Islet of Langerhans (tissue), 1 donor: Measurements from ENCODE around the gene H6PD.
A peak's percentile ranks its signal among the peaks of the same experiment; 100 is the strongest.

Experiments used
- FAIRE-seq: peaks from one replicate; lab custom pipeline; 2011; peaks lifted over from hg19 to GRCh38; lab: Jason Lieb, UNC

H6PD gene, protein sequence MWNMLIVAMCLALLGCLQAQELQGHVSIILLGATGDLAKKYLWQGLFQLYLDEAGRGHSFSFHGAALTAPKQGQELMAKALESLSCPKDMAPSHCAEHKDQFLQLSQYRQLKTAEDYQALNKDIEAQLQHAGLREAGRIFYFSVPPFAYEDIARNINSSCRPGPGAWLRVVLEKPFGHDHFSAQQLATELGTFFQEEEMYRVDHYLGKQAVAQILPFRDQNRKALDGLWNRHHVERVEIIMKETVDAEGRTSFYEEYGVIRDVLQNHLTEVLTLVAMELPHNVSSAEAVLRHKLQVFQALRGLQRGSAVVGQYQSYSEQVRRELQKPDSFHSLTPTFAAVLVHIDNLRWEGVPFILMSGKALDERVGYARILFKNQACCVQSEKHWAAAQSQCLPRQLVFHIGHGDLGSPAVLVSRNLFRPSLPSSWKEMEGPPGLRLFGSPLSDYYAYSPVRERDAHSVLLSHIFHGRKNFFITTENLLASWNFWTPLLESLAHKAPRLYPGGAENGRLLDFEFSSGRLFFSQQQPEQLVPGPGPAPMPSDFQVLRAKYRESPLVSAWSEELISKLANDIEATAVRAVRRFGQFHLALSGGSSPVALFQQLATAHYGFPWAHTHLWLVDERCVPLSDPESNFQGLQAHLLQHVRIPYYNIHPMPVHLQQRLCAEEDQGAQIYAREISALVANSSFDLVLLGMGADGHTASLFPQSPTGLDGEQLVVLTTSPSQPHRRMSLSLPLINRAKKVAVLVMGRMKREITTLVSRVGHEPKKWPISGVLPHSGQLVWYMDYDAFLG

DNA sequence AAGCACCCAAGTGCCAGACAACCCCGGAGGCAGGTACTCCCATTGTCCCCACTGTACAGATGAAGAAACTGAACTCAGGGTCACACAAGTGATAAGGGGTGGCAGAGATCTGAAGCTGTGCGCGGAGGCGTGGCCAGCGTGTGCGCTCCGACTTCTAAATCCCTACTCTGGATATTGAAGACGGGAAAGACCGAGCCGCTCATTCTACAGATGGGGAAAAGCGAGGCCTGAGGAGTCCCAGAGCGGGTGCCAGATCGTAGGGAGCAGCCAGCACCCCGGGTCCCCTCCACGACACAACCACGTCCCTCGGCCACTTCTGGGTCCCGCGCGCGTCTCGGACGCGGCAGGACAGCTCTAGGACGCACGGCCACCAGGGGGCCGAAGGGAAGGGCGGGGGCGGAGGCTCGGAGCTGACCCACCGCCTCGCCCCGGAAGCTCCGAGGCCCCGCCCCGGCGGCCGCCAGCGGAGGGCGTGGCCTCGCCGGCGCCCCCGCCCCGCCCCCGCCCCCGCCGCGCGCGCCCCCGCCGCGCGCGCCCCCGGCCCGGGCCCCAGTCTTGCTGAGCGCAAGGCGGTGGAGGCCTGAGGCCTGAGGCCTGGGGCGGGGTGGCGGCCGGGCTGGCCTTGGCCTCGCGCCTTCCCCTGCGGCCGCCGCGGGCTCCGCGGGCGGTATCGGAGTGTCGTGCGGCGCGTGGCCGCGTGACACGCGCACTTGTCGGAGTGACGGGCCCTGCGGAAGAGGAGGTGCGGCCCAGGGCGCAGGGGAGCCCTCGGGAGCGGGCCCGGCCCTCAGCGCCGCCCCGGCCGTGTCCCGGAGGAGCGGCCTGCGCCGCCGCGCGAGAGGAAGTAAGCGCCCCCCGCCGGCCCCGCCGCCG lies at the start of gene H6PD:
TSS of gene H6PD (plus strand) at position 552 of the 873 bp plus-strand sequence. CDS start 10,161 bp downstream, outside the sequence.
- no peak for FAIRE-seq

DNA sequence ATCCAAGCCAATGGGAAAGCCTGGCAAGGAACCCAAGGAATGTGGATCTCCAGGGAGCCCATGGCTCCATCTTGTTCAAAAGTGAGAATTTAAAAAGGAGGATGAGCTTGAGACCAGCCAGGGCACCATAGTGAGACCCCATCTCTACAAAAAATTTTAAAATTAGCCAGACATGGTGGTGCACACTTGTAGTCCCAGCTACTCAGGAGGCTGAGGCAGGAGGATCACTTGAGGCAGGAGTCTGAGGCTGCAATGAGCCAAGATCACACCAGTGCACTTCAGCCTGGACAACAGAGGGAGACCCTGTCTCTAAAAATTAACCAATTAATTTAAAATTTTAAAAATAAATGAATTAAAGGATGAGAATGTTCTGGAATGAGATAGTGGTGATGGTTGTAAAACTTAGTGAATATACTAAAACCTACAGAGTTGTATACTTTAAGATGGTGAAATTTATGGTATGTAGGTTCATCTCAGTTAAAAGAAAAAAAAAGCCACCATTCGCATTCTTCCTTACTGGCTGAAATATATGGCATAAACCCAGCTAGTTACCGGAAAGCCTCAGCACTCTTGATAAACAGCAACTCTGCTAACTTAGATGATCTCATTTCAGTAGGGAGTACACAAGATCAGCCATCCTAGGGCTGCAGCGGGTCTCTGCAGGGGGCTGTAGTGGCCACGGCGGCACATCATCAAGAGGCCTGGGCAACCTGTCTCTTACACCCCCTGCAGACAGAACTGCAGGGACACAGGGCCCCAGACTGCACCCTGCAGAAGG lies 48.3 kb upstream of the H6PD start:
- no peak for FAIRE-seq

DNA sequence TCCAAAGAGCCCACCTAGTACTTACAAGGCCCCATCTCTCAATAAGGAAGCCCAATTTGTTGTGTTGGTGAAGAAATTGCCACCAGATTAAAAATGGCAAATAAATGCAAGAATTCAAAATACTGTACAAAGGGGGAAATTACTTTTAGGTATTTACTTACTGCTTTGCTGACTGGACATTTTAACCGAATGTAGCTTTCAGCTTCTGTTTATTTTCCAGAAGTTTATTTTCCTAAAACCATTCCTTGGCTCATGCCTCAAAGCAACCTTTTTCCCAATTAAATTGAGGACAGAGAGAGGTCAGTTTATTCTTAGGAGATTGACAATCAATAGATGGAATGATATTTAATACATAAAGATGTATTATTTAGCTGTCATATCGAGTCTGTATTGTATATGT lies 47.6 kb upstream of the H6PD start:
- no peak for FAIRE-seq

DNA sequence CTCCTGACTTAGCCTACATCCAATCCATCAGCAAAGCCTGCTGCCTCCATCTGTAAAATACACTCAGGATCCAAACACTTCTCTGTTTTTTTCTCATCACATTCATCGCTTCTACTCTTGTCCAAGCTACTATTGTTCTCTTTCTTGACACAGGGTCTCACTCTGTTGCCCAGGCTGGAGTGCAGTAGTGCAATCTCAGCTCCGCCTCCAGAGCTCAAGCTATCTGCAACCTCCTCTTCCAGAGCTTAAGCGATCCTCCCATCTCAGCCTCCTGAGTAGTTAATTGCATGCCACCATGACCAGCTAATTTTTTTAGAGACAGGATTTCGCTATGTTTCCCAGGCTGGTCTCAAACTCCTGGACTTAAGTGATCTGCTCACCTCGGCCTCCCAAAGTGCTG lies 44.3 kb upstream of the H6PD start:
- no peak for FAIRE-seq

DNA sequence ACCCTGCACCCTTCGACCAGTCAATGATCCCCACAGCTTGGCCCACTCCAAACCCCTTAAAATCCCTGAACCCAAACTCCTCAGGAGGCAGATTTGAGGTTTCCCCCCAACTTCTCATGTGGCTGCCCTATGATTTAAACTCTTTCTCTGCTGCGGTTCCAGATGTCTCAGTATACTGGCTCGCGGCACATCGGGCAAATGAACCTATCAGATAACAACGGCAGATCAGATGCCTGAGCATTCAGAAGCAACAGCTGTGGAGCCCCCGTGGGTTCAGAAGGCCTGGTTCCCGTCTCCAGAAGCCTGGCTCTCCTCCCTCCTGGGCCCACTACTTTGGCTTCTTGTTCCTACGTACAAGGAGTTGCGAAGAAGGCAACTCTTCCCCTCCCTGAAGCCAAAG lies 43.3 kb upstream of the H6PD start:
- FAIRE-seq = no peak

DNA sequence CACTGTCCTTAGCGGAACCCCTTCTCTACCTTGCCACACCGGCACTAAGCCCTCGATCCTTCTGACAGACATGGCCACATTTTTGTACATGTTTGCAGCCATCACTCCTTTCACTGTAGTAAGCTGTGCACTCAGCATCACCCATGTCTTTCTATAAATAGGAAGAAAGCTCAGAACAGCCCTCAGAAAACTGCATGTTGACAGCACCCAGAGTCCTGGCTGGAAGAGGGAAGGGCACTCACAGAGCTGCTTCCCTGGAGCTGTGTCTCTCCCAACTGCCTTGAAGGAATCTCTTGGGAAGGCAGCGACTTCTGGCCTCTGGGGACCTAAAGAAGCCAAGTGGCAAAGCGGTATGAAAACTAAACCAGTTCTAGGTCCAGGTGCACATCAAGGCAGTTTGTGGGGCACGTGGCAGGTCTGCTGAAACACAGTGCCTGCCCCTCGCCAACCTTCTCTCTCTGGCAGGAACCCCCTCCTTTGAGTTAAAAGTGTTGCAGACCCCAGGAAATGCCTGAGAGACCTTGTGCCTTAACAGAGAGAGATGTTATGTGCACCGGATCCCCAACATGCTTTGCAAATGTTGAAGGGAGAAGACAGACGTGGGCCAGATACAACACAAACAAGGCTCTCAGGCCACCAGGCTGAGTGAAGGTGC lies 41.9 kb upstream of the H6PD start:
- FAIRE-seq = no peak

DNA sequence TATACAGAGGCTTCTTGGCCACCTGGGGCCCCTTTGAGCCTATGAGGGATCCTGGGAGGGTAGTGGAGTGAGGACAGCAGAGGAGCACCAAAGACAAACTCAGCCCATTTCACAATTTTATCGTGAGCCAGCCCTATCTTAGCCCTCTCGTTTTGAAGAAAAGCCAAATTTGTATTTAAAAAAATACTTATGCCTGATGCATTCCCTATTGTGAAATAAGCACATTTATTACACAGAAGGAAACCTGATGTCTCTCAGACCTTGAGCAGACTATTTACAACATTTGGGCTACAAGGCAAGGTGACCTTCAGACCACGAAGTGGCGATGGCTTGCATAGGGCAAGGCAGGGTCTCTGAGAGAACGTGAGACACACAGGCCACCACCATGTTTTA lies 41.3 kb upstream of the H6PD start:
- FAIRE-seq = no peak

DNA sequence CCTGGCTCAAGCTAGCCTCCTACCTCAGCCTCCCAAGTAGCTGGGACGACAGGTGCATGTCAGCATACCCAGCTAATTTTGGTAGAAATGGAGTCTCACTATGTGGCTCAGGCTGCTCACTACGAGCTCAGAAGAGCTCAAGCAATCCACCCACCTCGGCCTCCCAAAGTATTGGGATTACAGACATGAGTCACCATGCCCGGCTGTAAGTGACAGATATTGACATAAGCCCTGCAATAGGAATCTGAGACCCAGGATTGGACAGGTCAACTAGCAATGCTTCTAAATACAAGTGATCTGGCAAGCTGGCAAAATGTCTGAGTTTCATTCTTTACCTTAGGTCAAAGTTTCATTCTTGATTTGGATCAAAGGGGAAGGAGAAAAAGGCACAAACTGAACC lies 40.5 kb upstream of the H6PD start:
- no peak for FAIRE-seq

DNA sequence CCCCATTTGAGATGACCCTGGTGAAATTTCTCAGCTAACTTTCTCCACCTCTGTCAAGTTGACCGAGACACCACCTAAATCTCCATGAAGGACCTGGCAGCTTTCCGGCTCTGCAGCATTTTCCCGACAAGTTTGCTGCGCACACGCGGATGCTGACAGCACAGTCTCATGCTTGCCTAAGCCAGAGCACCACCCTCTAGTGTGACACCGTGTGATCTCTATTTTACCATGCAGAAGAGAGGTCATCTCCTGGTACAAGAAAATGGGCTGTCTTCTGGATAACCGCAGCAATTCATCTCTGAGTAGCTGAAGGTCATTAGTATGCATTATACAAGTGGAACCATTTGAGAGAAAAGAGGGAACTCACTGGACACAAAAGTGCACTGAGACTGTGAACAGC lies 38.9 kb upstream of the H6PD start:
- no peak for FAIRE-seq

DNA sequence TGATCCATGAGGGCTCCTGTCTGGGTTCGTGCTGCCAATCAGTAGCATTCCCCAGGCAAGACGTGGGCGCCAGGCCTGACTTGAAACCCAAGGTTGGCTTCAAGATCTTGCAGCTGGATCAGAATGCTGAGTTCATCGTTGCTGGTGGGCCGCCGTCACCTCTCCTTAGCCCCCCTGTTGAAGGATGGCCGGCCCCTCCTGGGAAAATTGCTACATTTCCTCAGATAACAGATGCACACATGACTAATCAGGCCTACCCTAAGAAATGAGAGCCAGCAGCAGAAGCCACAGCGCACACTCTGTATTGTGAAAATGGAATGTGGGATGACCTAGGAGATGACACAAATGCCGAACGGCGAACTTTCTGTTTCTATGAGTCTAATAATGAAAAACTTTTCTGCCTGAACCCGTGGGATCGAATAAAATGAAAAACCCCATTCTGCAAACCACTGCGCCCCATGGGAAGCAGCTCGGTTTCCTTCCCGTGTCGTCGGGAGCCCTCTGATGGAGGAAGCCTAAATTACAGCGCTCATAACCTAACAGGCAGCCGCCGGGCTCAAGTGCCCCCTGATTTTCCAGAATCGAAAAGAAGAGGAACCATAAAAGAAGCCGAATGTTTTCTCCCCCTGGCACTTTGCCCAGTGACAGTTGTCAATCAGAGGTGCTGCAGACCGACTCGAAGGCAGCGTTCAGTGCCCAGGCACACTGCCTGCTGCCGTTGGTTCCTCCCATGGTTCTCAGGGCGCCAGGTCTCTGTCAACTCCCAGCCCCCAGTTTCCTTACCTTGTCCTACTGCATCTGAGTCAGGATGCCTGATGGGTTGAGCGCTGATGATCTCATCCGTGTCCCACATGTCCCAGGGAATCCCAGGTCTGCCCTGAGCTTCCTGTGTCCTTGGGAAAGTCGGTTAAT lies 38.2 kb upstream of the H6PD start:
- peak; percentile 55 for FAIRE-seq

DNA sequence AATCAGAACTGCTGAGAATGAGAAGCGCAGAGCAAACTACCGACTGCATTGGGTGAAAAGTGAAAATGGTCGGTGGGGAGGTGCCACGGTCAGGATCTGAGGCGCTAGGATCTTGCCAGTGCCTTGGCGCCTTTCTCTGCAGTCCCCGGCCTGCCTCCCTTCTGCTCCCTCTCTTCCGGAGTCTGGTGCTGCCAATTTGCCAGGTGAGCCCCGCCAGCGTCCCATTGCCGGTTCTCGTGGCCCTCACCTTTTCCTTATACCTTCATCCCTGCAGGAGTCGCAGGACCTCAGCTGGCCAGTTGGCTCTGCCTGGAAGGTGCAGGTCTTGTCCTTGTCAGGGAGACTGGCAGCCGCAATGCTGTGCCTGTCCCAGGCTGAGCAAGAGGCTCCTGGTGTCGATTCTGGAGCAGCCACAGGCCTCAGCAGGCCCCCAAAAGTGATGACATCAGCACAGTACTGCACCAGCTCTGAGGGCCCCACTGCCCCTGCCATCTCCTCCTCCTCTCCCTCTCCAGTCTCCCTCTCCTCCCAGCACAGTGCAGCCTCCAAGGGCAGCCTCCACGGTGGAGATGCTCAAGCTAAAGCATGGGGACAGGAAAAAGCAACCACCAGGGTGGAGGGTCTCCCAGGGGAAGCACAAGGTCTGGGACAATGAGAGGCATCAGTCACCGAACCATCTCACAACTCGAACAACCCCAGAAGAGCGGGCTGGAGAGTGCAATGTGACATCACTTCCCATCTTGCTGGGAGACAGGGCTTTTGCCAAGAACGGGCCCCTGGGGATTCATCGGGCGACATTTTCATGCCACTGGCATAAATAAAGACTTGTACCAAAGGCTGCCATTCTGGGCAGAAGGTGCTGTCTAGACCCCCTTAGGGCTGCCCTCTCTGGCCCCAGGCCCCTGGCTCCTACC lies 37.1 kb upstream of the H6PD start:
- FAIRE-seq = no peak

DNA sequence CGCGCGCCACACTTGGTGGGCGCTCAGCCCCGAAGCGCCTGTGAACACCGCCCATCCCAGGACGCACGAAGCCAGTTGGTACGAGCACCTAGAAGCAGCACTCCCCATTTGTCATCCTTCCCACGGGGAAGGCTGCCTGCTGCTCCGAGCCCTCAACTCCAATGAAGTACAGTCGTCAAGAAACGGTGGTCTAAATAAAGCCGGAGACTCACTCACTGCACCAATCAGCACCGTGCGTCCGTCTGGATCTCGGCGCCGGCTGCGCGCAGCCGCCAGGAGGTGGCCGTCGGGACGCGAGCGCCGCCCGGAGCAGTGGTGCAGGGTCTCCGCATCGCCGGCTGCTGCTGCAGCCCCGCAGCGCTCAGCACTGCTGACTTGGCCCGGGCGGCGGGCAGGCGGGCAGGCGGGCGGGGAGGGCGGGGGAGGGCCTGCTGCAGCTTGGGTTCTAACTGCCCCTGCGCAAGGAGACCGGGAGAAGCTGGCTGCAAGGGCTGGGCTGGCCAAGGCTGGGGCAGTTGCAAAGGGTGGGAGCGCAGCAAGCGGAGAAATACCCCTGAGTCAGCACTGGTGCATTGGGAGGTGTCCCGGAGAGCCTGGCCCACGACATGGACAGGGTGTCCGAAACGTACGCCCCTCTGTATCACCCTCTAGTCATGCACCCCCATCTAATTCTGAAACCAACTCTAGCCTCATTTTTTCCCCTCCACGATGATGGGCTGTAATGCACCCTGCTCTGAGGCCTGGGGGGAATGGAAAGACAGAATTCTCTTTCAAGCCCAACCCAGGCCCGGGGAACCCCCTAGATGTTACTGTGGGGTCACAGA lies 35.8 kb upstream of the H6PD start:
- no peak for FAIRE-seq

DNA sequence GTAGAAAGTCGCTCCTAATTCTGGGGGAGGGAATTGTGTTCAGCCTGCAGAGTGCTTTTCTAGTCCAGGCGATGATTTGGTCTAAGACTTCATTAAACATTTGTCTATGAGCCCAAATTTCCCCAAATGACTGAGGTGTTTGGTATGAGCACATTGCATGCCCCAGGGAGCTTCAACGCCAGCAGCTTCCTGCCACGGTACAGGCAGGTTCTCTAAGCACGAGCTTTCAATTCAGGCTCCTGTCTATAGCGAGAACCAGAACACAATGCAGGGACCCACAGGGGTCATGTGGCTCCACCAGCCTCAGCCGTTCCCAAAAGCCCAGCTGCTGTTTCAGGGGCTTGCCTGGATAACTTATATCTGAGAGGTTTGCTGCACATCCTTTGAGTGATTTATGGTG lies 34.1 kb upstream of the H6PD start:
- no peak for FAIRE-seq

DNA sequence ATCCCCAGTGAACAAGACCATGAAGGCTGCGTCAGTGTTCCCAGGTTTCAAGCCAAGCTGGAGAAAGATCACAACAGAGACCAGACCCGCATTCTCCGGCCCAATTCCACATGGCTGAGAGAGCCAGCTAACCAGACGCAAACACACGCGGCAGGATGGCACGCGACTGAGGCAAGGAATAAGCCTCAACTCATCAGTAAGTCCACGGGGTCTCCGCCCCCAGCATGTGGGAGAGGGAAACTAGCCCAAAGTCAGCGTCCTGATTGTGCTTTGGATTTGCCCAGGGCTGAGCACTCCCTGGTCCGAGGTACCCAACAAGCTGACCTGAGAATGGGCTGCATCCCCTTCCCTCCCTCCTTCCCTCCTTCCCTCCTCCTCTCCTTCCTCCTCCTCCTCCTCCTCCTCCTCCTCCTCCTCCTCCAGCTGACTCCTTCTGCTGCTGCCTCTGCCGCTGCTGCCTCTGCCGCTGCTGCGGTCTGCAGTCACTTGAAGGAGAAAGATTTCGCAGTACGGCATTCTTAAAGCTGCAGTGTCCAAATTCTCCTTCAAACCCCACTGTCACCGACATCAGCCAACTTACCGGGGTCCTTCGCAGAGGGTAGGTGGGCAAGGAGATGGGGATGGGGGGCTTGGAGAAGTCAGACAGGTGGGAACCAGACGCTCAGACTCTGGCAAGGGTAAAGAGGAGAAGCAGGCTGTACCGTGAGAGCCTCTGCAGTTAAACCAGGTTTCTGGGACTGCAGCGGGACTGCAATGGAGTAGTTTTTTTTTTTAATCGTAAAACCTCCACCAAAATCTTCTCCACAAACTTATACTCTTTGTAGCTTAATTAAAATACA lies 33.0 kb upstream of the H6PD start:
- FAIRE-seq = no peak

DNA sequence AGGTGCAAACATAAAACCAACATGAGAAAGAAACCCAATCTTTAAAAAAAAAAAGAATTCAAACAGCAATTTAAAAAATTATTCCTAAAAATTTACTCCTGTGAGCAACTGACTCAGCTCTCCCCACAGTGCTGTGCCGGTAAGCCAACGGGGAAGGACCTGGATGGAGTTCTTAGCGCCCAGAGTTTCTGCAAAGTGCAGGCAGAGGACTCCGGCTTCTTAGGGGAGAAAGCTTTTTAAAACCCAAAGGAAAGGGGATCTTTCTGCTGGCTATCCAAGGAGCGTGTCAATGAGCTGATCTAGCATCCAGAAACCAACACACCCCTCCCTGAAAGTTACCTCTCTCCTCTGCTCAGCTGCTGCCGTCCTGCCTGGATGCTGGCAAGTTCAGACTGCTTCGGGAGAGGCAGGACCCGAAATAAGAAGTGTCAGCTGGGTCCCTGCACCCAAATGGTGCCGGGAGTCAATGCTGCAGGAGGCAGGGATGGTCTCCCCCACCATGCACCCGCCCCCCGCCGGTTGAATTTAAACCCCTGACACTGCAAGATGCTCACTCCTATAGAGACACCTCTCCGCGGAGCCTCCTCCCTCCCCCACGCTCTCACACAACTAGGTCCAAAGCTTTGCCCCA lies 32.2 kb upstream of the H6PD start:
- no peak for FAIRE-seq

DNA sequence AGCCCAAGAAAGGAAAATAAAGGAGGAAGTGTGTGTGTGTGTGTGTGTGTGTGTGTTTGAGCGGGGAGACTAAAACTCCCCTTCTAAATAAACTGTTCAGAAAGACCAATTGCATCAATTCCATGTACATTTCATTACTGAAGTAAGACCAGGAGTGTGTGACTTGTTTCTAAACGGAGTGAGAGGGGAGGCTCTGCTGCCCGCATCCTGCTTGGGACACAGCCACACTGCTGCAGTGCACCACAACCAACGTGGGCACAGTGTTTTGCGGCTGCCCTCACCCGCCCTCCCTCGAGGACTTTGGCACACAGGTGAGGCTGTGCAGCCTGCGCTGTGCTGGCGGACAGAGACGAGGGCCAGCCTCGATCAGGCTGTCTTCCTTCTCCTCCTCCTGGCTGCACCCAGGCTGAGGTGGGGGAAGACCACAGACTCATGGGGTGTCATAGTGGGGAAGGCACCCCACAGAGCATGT lies 31.0 kb upstream of the H6PD start:
- FAIRE-seq = no peak
